Measurements from ENCODE around the gene APBA2. TPM values are rescaled to one million over a fixed set of nuclear protein-coding genes. Genes with fewer than 3 reads are reported as not detected.

Gene APBA2
- total RNA-seq, 4 donors from 2014 or later = 3.3 to 5.4 (median 4.5) TPM

DNA sequence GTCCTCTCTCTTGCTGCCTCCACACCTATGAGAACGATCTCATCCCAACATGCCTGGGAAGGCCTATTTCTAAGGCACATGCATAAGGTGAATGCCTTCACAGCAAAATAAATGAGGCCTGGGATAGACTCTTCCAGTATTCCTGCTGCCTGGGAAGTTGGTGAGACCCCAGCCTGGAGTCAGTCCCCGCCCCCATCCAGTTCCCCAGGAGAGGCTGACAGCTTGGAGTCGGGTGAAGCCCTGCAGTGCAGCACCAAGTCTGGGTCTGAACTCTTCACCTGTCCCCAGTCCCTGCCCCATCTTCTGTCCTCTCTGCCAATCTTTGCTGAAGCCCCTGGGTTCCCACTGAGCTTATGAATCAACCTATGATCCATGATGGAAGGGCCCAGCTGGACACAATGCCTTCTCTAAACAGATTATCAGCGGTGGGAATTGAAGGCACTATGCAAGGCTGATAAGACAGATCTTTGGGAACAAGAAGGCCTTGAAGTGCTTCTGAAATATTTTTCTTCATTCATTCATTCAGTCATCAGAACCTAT is 10.2 kb upstream of the APBA2 start:
- no peak overlapping the region for H3K4me3 ChIP-seq

DNA sequence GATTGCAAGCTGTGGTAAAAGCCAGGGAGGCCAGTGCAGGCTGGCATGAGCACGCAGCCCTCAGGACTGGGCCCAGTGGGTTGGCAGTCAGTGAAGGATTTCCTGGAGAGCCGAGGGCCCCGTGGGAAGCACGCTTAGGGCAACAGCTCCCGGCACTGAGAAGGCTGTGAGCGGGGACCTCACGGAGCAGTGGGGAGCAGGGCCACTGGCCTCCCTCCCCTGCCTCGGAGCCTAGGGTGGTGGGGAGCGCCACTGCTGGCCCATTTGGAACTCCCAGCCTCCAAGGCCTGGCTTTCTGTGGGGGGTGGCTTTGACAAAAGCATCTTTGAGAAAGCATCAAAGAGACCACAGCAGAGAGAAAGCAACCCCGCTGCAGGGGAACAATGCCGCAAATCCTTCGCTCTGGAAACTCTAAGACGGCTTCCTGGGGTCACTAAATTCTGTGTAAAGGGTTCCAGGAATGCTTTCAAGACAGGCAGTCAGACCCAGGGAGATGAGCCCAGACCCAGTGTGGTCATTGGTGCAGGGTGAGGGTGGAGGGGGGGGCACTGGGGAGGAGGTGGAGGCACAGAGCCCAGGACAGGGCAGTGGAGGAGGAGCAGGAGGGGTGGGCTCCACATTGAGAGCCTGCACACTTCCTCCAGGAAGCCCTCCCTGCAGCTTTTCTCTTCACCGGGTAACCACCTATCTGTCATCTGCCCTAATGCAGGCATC is 9.5 kb upstream of the APBA2 start:
- Histone ChIP-seq H3K4me1 (no peaks in the 10 kb centered on the region), H3K27ac (no peak overlapping the region), H3K36me3 (no peaks in the 10 kb centered on the region), H3K27me3 (no peaks in the 10 kb centered on the region), H3K4me3 (no peak overlapping the region), H3K9me3 (peaks cover 0 to 10% (median 0%) of the 10 kb centered on the region in 4 donors)
- no peak for DNase-seq (ENCODE audit: low spot score in 2 of 2)
- 40 to 55% methylated on average over 14 of the region's 14 CpGs for WGBS, 2 donors
- TF ChIP-seq POLR2A (IDR thresholded peaks at IDR 0.05) = no peak
- TF ChIP-seq CTCF (IDR thresholded peaks at IDR 0.05) = no peak
- TF ChIP-seq EP300 (IDR thresholded peaks at IDR 0.05) = no peak

More for the DNA sequence above, 10.2 kb upstream of the APBA2 start:
- TF ChIP-seq EP300 (IDR thresholded peaks at IDR 0.05) (no peak), CTCF (IDR thresholded peaks at IDR 0.05) (no peak), POLR2A (IDR thresholded peaks at IDR 0.05) (no peak)
- no peak for DNase-seq (ENCODE audit: low spot score in 2 of 2)
- Histone ChIP-seq H3K36me3 (no peaks in the 10 kb centered on the region), H3K9me3 (peaks cover 0 to 15% (median 0%) of the 10 kb centered on the region in 4 donors), H3K27me3 (no peaks in the 10 kb centered on the region), H3K27ac (no peak overlapping the region), H3K4me1 (no peaks in the 10 kb centered on the region)
- WGBS, 2 donors = 89% methylated on average over 4 of the region's 4 CpGs

GRCh38 chr15:28876845-28877185 is 9.0 kb upstream of the APBA2 start:
- DNase-seq (ENCODE audit: low spot score in 2 of 2) = no peak
- Histone ChIP-seq H3K27me3 (no peaks in the 10 kb centered on the region), H3K9me3 (peaks cover 0 to 7% (median 0%) of the 10 kb centered on the region in 4 donors), H3K27ac (no peak overlapping the region), H3K36me3 (no peaks in the 10 kb centered on the region), H3K4me3 (no peak overlapping the region), H3K4me1 (no peaks in the 10 kb centered on the region)
- WGBS, 2 donors = 94% methylated on average over 8 of the region's 8 CpGs
- no peak for TF ChIP-seq EP300 (IDR thresholded peaks at IDR 0.05)
- no peak for TF ChIP-seq CTCF (IDR thresholded peaks at IDR 0.05)
- TF ChIP-seq POLR2A (IDR thresholded peaks at IDR 0.05) = no peak

DNA sequence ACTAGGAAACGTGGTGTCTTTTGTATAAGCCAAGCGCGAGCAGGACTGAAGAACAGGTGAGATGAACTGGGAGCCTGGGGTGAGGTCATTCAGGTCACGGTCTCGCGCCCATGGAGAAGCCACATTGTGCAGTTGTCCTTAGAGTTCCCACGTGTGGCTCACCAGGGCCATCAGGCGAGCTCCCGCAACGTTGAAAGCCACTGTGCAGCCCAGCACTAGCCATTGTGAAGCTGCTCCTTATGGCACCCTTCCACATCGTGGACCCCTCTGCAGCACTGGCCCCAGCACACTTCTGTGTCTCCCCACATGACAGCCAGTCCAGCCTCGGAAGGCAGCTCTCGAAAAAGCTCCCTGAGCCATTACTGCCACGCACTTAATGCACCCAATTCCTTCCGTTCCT is 7.6 kb upstream of the APBA2 start:
- H3K36me3 ChIP-seq = no peaks in the 10 kb centered on the region
- H3K4me1 ChIP-seq = no peaks in the 10 kb centered on the region
- 88 to 90% methylated on average over 15 of the region's 15 CpGs for WGBS, 2 donors
- no peaks in the 10 kb centered on the region for H3K27me3 ChIP-seq
- TF ChIP-seq POLR2A (IDR thresholded peaks at IDR 0.05) (no peak), EP300 (IDR thresholded peaks at IDR 0.05) (no peak), CTCF (IDR thresholded peaks at IDR 0.05) (no peak)
- H3K9me3 ChIP-seq = no peaks in the 10 kb centered on the region
- H3K4me3 ChIP-seq = no peak overlapping the region
- H3K27ac ChIP-seq = no peak overlapping the region
- DNase-seq (ENCODE audit: low spot score in 2 of 2) = no peak

DNA sequence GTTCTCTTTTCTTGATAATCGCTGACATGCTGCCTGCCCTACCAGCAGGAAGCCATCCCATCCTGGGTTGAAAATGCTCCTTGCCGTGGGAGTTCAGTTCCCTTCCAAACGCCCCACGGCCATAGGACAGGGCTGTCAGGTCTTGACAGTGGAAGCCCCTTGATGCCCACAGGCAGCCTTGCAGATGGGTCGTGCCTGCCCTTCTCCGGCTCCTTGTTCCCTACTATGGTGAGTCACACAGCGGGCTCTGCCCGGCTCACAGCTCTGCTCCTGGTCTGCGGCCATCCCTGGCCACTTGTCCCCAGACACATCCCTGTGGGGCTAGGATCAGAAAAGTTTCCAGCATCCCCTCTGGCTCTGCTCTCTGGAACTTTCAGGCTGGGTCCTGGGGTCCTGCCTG is 6.2 kb upstream of the APBA2 start:
- Histone ChIP-seq H3K27ac (no peak overlapping the region), H3K36me3 (no peaks in the 10 kb centered on the region), H3K27me3 (no peaks in the 10 kb centered on the region), H3K4me1 (no peaks in the 10 kb centered on the region), H3K9me3 (no peaks in the 10 kb centered on the region), H3K4me3 (no peak overlapping the region)
- 91 to 92% methylated on average over 9 of the region's 9 CpGs for WGBS, 2 donors
- TF ChIP-seq EP300 (IDR thresholded peaks at IDR 0.05) (no peak), CTCF (IDR thresholded peaks at IDR 0.05) (no peak), POLR2A (IDR thresholded peaks at IDR 0.05) (no peak)
- no peak for DNase-seq (ENCODE audit: low spot score in 2 of 2)

Measured in tibial nerve (tissue), 4 donors.